Skin of body (tissue), 2 donors: ENCODE measurements around the gene SIPA1L3. TPM values are rescaled to one million over a fixed set of nuclear protein-coding genes. Genes with fewer than 3 reads are reported as not detected.

Source experiments
- DNase-seq: peaks from one replicate; lab custom pipeline; 2025; lab: John Stamatoyannopoulos, UW
- total RNA-seq: library from RNA; depleted of rRNA; stranded (reverse); fragments of >200 nt; gene quantifications from one replicate; pipeline ENCODE4 v1.2.3, GENCODE V29; 2014

SIPA1L3 gene
- total RNA-seq, 1 donor from 2014 or later, result 20.3 TPM

- DNase-seq, result no peak
Observed at GRCh38 chr19:38182536-38183210, 275.7 kb downstream of the SIPA1L3 start.

DNA sequence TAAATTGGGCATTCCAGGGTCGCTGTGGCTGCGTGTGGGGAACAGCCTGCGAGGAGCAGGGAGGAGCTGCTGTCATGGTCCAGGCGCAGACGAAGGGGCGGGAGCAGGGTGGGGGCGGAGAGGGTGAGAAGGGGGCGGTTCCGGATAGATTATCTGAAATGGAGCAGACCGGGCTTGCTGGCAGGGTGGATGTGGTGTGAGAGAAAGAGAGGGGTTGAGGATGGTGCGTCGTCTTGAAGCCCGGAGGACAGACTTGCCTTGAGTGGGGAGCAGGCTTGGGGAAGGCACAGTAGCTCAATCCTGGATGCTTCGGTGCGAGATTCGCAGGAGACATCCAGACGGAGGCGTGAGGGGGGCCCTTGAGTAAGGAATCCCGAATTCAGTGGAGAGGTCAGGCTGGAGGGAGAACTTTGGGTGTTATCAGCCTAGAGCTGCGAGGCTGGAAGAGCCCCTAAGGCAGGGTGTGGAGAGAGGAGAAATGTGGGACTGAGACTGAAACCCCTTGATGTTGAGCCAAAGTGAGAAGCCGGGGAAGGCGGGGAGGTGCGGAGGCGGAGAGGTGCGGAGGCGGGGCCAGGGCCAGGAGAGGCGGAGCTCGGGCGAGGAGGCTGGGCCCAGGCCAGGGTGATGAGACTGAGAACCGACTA, 276.4 kb downstream of the SIPA1L3 start:
- peak; percentile 24 for DNase-seq

GRCh38 chr19:38184815-38185214, 277.8 kb downstream of the SIPA1L3 start:
- no peak for DNase-seq

DNA sequence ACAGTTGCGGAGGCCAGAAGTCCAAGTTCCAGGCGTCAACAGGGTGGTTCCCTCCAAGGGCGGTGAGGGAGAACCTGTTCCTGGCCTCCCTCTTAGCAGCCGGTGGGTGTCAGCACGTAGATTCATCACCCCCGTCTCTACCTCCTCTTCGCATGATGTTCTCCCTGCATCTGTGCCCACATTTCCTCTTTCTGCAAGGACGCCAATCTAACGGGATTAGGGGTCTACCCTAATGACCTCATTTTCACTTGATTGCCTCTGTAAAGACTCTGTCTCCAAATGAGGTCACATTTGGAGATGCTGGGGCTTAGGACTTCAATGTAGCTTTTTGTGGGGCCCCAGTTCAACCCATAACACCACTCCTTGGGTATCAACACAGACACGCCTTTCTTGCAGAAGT, 278.6 kb downstream of the SIPA1L3 start:
- no peak for DNase-seq

DNA sequence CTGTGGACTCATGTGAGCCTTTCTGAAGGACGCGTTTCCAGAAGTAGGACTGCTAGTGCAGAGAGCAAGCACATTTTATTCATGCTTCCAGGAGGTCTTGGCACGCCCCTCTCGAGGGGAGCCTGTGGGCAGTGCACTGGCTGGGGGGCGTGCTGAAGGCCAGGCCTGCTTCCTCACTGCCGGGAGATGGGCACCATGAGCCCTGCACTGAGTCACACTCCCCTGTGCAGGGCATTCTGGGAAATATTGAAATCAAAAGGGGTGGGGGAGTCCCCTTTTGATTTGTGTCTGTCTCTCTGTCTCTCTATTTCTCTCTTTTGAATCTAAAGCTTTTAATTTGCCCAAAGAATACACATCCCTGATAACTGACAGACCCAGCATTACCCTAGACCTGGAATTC, 283.1 kb downstream of the SIPA1L3 start:
- no peak for DNase-seq

GRCh38 chr19:38190793-38191192, 283.8 kb downstream of the SIPA1L3 start:
- DNase-seq, result no peak

GRCh38 chr19:38191747-38192146, 284.7 kb downstream of the SIPA1L3 start:
- no peak for DNase-seq

DNA sequence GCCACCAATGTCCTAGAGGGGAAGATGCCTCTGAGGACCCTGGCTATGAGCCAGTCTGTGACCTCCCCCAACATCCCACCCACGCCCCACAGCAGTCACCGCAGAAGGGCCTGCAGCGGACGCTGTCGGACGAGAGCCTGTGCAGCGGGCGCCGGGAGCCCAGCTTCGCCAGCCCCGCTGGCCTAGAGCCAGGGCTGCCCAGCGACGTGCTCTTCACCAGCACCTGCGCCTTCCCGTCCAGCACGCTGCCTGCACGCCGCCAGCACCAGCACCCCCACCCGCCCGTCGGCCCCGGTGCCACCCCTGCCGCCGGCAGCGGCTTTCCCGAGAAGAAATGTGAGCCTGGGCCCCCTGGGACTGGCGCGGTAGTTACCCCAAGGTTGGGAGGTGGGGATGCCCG, 286.4 kb downstream of the SIPA1L3 start:
- no peak for DNase-seq

DNA sequence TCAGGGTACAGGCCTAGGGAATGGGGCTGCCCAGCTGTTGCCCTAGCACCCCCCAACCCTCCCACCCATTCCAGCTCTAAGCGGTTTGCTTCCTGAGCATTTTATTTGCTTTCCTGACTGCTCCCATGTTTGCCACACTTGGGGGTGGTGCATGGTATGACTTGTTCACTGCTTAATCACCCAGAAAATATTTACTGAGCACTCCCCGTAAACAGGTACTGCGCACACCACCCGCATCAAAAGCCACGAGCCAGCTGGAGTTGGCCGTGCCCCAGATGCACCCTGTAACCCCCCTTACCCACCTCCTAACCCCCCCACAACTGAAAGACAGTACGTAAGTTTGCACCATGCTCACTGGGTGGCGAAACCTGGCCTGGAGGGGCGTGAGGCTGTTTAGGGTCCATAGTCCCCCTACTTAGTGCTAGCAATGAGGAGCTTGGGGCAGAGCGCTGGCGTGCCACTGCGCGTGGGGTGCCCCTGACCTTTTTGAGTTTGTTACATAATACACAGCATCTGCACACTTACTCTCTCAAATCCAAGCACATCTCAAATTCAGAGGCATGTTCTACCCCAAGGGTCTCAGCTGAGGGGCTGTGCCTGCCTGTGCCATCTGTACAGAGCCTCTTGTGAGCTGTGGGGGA, 287.2 kb downstream of the SIPA1L3 start:
- no peak for DNase-seq

- DNase-seq, result no peak
Observed at GRCh38 chr19:38195237-38195636, 288.2 kb downstream of the SIPA1L3 start.

- no peak for DNase-seq
Observed at GRCh38 chr19:38196245-38196837, 289.3 kb downstream of the SIPA1L3 start.

DNA sequence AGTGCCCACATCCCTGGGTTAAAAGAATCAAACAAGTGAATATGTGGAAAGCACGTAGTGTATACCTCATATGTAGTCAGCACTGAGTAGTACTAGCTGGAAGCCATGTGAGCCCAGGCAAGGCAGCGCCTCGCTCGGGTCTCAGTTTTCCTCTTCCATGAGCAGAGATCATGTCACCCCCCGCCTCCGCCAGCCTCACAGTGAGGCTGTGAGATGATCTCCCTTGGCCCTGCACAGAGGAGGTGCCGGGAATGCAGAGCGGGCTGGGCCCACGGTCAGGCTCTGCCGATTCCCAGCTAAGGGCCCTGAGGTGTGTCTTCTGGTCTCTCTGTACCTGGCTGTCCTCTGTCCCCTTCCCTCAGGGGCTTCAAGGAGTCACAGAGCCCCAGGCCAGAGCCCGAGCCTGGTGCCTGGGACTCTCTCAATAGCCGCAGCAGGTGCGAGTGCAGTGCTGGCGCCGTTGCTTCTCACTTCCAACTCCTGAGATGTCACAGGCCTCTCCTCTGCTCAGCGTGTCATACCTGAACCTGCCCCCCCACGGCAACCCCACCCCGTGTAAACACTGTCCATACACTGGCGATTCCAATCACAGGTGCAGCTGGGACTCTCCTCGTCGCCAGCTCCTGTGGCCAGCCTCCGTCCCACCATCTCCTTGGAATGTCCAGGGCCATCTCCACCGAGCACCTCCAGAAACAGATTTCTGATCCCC, 290.1 kb downstream of the SIPA1L3 start:
- no peak for DNase-seq

DNA sequence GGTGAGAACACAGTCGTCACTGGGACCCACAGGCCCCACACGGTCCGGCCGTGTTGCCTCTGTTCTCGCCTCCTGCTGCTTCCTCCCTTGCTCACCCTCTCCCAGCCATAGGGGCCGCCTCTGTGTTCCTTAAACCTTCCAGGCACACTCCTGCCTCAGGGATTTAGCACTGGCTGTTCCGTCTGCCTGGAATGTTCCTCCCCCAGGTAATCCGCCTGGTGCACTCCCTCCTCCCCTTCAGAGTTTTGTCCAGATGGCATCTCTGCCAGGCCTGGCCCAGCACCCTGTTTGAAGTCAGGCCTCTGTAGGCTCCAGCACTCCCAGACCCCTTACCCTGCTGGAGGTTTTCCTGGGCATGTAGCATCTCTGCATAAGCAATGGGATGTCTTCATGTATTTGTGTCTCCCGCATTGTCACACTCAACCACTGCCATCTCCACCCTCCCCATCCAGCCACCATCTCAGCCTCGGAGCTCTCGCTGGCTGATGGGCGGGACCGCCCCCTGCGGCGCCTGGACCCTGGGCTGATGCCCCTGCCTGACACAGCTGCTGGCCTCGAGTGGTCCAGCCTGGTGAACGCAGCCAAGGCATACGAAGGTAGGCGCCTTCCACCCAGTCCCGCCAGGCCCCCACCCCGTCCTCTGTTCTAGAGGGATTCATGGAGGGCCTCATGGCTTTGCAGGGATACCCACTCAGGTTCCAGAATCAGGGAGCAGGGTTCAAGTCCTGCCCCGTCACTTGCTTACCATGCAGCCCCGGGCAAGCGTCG, 291.1 kb downstream of the SIPA1L3 start:
- DNase-seq, result no peak

GRCh38 chr19:38199340-38199739, 292.3 kb downstream of the SIPA1L3 start:
- no peak for DNase-seq

DNA sequence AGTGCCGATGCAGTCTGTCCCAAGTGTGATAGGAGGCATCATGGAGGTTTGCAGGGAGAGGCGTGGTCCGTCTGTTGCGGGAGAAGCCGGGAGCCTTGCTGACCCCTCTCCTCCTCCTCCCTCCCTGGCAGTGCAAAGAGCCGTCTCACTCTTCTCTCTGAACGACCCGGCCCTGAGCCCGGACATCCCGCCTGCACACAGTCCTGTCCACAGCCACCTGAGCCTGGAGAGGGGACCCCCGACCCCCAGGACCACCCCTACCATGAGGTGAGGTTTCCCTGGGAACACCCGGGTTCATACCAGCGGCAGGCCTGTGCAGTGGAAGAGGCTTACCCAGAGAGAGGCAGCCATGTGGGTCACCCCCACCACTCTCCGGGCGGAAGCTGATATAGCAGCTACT, 294.7 kb downstream of the SIPA1L3 start:
- DNase-seq, result no peak

DNA sequence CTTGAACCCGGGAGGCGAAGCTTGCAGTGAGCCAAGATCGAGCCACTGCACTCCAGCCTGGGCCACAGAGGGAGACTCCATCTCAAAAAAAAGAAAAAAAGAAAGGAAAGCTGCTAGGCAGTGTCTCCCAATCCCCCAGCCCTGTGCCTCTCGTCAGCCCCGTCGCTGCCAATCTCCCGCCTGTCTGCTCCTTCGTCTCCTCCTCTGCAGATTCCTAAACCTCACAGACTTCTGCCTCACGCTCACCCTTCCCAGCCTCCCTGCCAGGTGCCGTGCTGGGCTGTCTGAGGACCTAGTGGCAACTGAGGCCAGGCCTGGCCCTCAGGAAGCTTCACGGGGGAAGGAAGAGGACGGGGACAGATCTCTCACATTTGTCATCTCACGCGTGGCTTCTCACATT, 295.5 kb downstream of the SIPA1L3 start:
- DNase-seq, result no peak

DNA sequence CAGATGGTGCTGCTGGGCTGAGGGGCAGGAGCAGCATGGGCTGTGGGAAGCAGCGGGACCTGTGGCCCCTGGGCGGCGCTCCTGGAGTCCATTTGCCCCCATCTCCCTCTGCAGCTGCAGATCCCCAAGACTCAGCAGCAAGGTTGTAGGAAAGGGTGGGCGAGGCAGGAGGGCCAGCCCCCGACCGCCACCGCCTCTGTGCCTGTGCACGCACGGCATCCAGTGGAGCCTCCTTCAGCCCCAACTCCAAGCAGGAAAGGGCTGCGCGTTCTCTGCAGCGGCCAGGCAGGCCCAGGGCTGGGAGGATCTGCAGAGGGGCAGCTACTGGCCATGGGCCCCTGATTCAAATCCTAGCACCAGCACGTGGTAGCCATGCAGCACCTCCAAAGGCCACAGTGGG, 296.2 kb downstream of the SIPA1L3 start:
- DNase-seq, result no peak

DNA sequence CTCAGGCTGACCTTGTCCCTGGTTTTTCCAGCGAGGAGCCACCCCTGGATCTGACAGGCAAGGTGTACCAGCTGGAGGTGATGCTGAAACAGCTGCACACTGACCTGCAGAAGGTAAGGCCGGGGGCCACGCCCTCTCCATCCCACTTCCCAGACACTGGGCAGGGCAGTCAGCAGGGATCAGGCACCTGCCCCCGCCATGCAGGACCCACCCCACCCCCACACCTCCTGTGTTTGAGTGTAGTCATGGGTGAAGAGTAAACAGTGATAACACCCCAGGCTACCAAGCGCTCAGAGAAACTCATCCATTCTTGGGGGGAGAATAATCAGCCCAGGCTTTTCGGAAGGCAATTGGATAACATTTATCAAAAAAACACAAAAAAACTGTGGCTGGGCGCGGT, 297.1 kb downstream of the SIPA1L3 start:
- DNase-seq, result no peak

DNA sequence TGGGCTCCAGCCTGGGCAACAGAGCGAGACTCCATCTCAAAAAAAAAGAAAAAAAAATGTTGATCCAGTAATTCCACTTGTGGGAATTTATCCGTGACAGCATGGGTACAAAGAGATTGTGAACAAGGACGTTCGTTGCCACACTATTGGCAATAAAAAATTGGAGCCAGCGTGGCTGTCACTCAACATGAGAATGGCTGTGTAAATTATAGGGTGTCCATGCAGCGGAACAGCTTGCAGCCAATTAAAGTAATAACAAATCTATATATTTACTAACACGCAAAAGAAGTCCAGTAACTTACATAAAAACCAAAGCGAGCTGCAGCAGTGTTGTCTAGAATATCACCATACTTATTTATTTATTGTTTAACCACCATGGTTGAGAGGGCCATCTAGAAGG, 297.7 kb downstream of the SIPA1L3 start:
- no peak for DNase-seq

- DNase-seq, result no peak
Observed at GRCh38 chr19:38206006-38206745, 299.2 kb downstream of the SIPA1L3 start.
